Dermis lymphatic vessel endothelial cell (primary cell): ENCODE measurements around the gene RAB38. TPM values are rescaled to one million over a fixed set of nuclear protein-coding genes. Genes with fewer than 3 reads are reported as not detected.

Experiments
- total RNA-seq: library from RNA; depleted of rRNA; stranded (reverse); fragments of >200 nt; gene quantifications from 2 replicates; pipeline ENCODE4 v1.2.1, GENCODE V29; 2014

The RAB38 gene
- 0.65 and 1.3 TPM in 2 replicates for total RNA-seq

DNA sequence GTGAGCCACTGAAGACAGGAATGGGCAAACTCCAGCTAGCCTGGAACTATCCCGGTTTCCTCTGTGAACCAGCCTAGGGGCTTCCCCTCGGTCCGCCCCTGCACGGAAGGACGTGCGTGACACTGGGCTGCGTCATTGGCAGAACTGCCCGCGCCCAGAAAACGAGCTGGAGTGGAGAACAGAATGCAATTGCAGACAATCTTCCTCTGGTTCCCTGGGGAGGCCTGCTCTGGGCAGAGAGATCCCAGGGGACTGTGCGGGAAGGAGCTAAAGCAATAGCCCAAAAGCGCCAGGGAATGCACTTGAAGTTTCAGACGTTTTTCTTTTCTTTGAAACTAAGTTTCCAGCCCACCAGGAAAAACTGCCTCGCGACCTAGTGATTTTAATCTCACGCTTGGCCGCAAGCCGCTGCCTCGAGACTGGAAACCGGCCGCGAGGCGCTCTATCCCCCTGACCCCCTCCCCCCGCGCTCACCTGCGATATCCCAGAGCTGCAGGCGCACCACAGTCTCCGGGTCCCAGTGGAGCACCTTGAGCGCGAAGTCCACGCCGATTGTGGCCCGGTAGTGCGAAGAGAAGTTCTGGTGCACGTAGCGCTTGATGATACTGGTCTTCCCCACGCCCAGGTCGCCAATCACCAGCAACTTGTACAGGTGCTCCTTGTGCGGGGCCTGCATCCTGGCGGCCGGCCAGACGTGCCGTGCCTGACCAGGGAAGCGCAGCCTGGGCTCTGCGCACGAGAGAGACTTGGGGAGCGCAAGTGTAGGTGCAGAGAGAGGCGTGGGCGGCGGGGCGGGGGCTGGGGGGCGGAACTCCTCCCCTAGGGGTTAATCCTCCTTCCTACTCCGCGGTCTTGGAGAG, at the start of gene RAB38:
TSS of gene RAB38 (minus strand) at position 735 of the 860 bp plus-strand sequence. CDS start at position 676, 59 bp downstream.

Other genes with a start within 250 kb of the RAB38 start
- 23.3 and 33.8 TPM in 2 replicates for gene CTSC, start 162.3 kb upstream of the RAB38 start, total RNA-seq